Neural cell (in vitro differentiated cells): ENCODE data around the gene MVD. TPM values are rescaled to one million over a fixed set of nuclear protein-coding genes. Genes with fewer than 3 reads are reported as not detected.

Experiments
- H2AFZ ChIP-seq: fragments of 200-600, 300-800 bp; sonication (generic), shearing (Covaris generic); 2 replicates; pipeline ENCODE4 v1.6.0; 2014; ENCODE audit warnings: low read depth, mild to moderate bottlenecking, antibody characterized with exemption, low read length, moderate library complexity
- H3F3A ChIP-seq: fragments of 200-600 bp; shearing (Covaris generic); 2 replicates; pipeline ENCODE4 v1.6.1; 2016; ENCODE audit warnings: mild to moderate bottlenecking, moderate library complexity, mixed read lengths, antibody characterized with exemption, low read length; ENCODE audit not compliant: insufficient read depth, poor library complexity, severe bottlenecking
- H3K27ac ChIP-seq: fragments of 200-600, 300-800 bp; sonication (generic), shearing (Covaris generic); 2 replicates; pipeline ENCODE4 v1.5.1; 2014; ENCODE audit warnings: mild to moderate bottlenecking, low read length, moderate library complexity
- H3K27me3 ChIP-seq: fragments of 300-800, 200-600 bp; sonication (generic), shearing (Covaris generic); 2 replicates; pipeline ENCODE4 v1.6.0; 2014; ENCODE audit warnings: mild to moderate bottlenecking, low read depth, low read length, moderate library complexity; ENCODE audit not compliant: insufficient read depth
- H3K36me3 ChIP-seq: fragments of 300-800, 200-600 bp; sonication (generic), shearing (Covaris generic); 2 replicates; pipeline ENCODE4 v1.5.1; 2014; ENCODE audit warnings: mild to moderate bottlenecking, antibody characterized with exemption, low read length, moderate library complexity; ENCODE audit not compliant: insufficient read depth
- H3K4me2 ChIP-seq: fragments of 300-800, 200-600 bp; sonication (generic), shearing (Covaris generic); 2 replicates; pipeline ENCODE4 v1.6.0; 2014; ENCODE audit warnings: mild to moderate bottlenecking, low read length
- H3K4me3 ChIP-seq: fragments of 300-800, 200-600 bp; sonication (generic), shearing (Covaris generic); 2 replicates; pipeline ENCODE4 v1.5.1; 2014; ENCODE audit warnings: mild to moderate bottlenecking, low read length, moderate library complexity
- H3K79me2 ChIP-seq: fragments of 200-600 bp; shearing (Covaris generic); replicated peaks from 2 replicates; pipeline ENCODE4 v1.6.0; 2014; ENCODE audit warnings: mild to moderate bottlenecking, low read length, moderate library complexity; ENCODE audit not compliant: insufficient read depth
- H3K9ac ChIP-seq: fragments of 300-800, 200-600 bp; sonication (generic), shearing (Covaris generic); 2 replicates; pipeline ENCODE4 v1.6.1; 2016; ENCODE audit warnings: mild to moderate bottlenecking, low read length, mixed read lengths
- H3K9me2 ChIP-seq: fragments of 200-600 bp; shearing (Covaris generic); 2 replicates; pipeline ENCODE4 v1.6.1; 2016; ENCODE audit warnings: mild to moderate bottlenecking, low read length, mixed read lengths; ENCODE audit not compliant: insufficient read depth
- H3K9me3 ChIP-seq: fragments of 200-600, 300-800 bp; sonication (generic), shearing (Covaris generic); 2 replicates; pipeline ENCODE4 v1.6.1; 2016; ENCODE audit warnings: mild to moderate bottlenecking, mixed run types, low read length, moderate library complexity, mixed read lengths
- H4K20me1 ChIP-seq: fragments of 200-600 bp; shearing (Covaris generic); 2 replicates; pipeline ENCODE4 v1.6.1; 2016; ENCODE audit warnings: mild to moderate bottlenecking, mixed run types; ENCODE audit not compliant: insufficient read depth
- CTCF ChIP-seq: fragments of 450-650 bp; IDR thresholded peaks from 2 replicates; pipeline ENCODE4 v1.5.1; 2014; ENCODE audit warnings: antibody characterized with exemption, mild to moderate bottlenecking, moderate library complexity; ENCODE audit not compliant: poor library complexity, severe bottlenecking
- EP300 ChIP-seq: fragments of 450-650 bp; conservative IDR thresholded peaks from 2 replicates; pipeline ENCODE4 v1.6.1; 2014; ENCODE audit warnings: antibody characterized with exemption, mild to moderate bottlenecking, moderate library complexity; ENCODE audit not compliant: poor library complexity, severe bottlenecking
- EZH2 ChIP-seq: fragments of 200-600, 300-800 bp; shearing (Covaris generic), sonication (generic); IDR thresholded peaks from 2 replicates; pipeline ENCODE4 v1.6.1; 2014; ENCODE audit warnings: antibody characterized with exemption, low read length, borderline replicate concordance, mild to moderate bottlenecking; ENCODE audit not compliant: insufficient read depth, poor library complexity, severe bottlenecking
- MXI1 ChIP-seq: fragments of 450-650 bp; conservative IDR thresholded peaks from 2 replicates; pipeline ENCODE4 v1.6.1; 2014; ENCODE audit warnings: antibody characterized with exemption, mild to moderate bottlenecking; ENCODE audit not compliant: poor library complexity, severe bottlenecking
- POLR2AphosphoS5 ChIP-seq: IDR thresholded peaks from 2 replicates; pipeline ENCODE4 v1.6.1; 2012
- RAD21 ChIP-seq: fragments of 450-650 bp; conservative IDR thresholded peaks from 2 replicates; pipeline ENCODE4 v1.6.1; 2014; ENCODE audit warnings: antibody characterized with exemption, mild to moderate bottlenecking, moderate library complexity
- REST ChIP-seq: IDR thresholded peaks from 2 replicates; pipeline ENCODE4 v1.6.1; 2012; ENCODE audit warnings: borderline replicate concordance
- SMC3 ChIP-seq: fragments of 450-650 bp; conservative IDR thresholded peaks from 2 replicates; pipeline ENCODE4 v1.6.1; 2014; ENCODE audit warnings: antibody characterized with exemption, mild to moderate bottlenecking, moderate library complexity; ENCODE audit not compliant: poor library complexity
- TAF1 ChIP-seq: IDR thresholded peaks from 2 replicates; pipeline ENCODE4 v1.6.1; 2012; ENCODE audit warnings: low read depth
- polyA plus RNA-seq: library from polyadenylated mRNA; depleted of rRNA; stranded (reverse); fragments of >200 nt; gene quantifications from 2 replicates; pipeline ENCODE4 v1.2.3, GENCODE V29; 2014

The MVD gene
- polyA plus RNA-seq, 1 donor from 2014 or later: 232 TPM

GRCh38 chr16:88628512-88628974, 34.3 kb downstream of the MVD start:
- Histone ChIP-seq H3K79me2 (no peaks in the 10 kb centered on the region), H3K9me3 (no peaks in the 10 kb centered on the region), H3K4me2 (no peak overlapping the region), H3K27me3 (no peaks in the 10 kb centered on the region), H3F3A (no peaks in the 10 kb centered on the region), H3K27ac (no peak overlapping the region), H2AFZ (no peak overlapping the region), H3K36me3 (no peaks in the 10 kb centered on the region), H3K4me3 (no peak overlapping the region), H4K20me1 (no peaks in the 10 kb centered on the region), H3K9me2 (no peaks in the 10 kb centered on the region), H3K9ac (no peak overlapping the region)
- no peak for TF ChIP-seq POLR2AphosphoS5
- no peak for TF ChIP-seq TAF1
- TF ChIP-seq SMC3: no peak

- Histone ChIP-seq H2AFZ (no peak overlapping the region), H3K27ac (no peak overlapping the region), H3K79me2 (no peaks in the 10 kb centered on the region), H3K9me3 (no peaks in the 10 kb centered on the region), H3K27me3 (no peaks in the 10 kb centered on the region), H3K9me2 (no peaks in the 10 kb centered on the region), H4K20me1 (no peaks in the 10 kb centered on the region), H3K4me3 (no peak overlapping the region), H3K4me2 (no peak overlapping the region), H3K36me3 (no peaks in the 10 kb centered on the region), H3F3A (no peaks in the 10 kb centered on the region), H3K9ac (no peak overlapping the region)
- TF ChIP-seq EP300 (no peak), EZH2 (no peak), RAD21 (no peak), CTCF (no peak), SMC3 (no peak), POLR2AphosphoS5 (no peak), REST (no peak), MXI1 (no peak), TAF1 (no peak)
These were observed 35.1 kb downstream of the MVD start for GRCh38 chr16:88627531-88628411.
